NCI-H1694 treated with DMSO at 0.1 percent for 48 hours (cell line): ENCODE results near the gene RAB9A.
"Not testable (repeated sequence)": the region's sequence is repeated elsewhere in the genome, so short reads cannot be mapped to it uniquely, and the experiment has no call there.

Source experiments
- DNase-seq: peaks from one replicate; lab custom pipeline; 2025; lab: John Stamatoyannopoulos, UW

The RAB9A gene

GRCh38 chrX:13688958-13689740 lies at the start of gene RAB9A:
Gene RAB9A, plus strand, starts transcription at chrX:13689128. Its CDS starts 19,619 bp downstream, at chrX:13708747.
- peak; percentile 4 for DNase-seq

GRCh38 chrX:13641684-13642083 lies 47.2 kb upstream of the RAB9A start:
- DNase-seq: not testable (repeated sequence)

- DNase-seq: no peak
Observed at GRCh38 chrX:13645464-13646153, 43.3 kb upstream of the RAB9A start.

- DNase-seq: peak; percentile 26
Observed at GRCh38 chrX:13646154-13646549, 42.8 kb upstream of the RAB9A start.

- no peak for DNase-seq
Observed at GRCh38 chrX:13647709-13648212, 41.2 kb upstream of the RAB9A start.

GRCh38 chrX:13648336-13648735 lies 40.6 kb upstream of the RAB9A start:
- not testable (repeated sequence) for DNase-seq

- no peak for DNase-seq
Observed at GRCh38 chrX:13649838-13650237, 39.1 kb upstream of the RAB9A start.

- DNase-seq: no peak
Observed at GRCh38 chrX:13650318-13650717, 38.6 kb upstream of the RAB9A start.

- no peak for DNase-seq
Observed at GRCh38 chrX:13651150-13651549, 37.8 kb upstream of the RAB9A start.

GRCh38 chrX:13652287-13652793 lies 36.6 kb upstream of the RAB9A start:
- no peak for DNase-seq

GRCh38 chrX:13652850-13653693 lies 35.9 kb upstream of the RAB9A start, which contains the start of gene TCEANC:
Gene TCEANC, plus strand, starts transcription at chrX:13653141. Its CDS starts 9,368 bp downstream, at chrX:13662509.
- DNase-seq: peak; percentile 73

- DNase-seq: no peak
Observed at GRCh38 chrX:13654116-13654515, 34.8 kb upstream of the RAB9A start.

GRCh38 chrX:13655674-13656073 lies 33.3 kb upstream of the RAB9A start:
- no peak for DNase-seq

- peak; percentile 2 for DNase-seq
Observed at GRCh38 chrX:13658602-13659001, 30.3 kb upstream of the RAB9A start.

- no peak for DNase-seq
Observed at GRCh38 chrX:13659063-13659462, 29.9 kb upstream of the RAB9A start.

- DNase-seq: no peak
Observed at GRCh38 chrX:13661735-13662288, 27.1 kb upstream of the RAB9A start.

GRCh38 chrX:13662355-13662791 lies 26.6 kb upstream of the RAB9A start:
- no peak for DNase-seq

GRCh38 chrX:13664020-13664419 lies 24.9 kb upstream of the RAB9A start:
- no peak for DNase-seq

GRCh38 chrX:13666836-13667235 lies 22.1 kb upstream of the RAB9A start:
- no peak for DNase-seq

- no peak for DNase-seq
Observed at GRCh38 chrX:13667919-13668318, 21.0 kb upstream of the RAB9A start.

GRCh38 chrX:13669246-13669737 lies 19.6 kb upstream of the RAB9A start:
- no peak for DNase-seq
